Osteocyte (in vitro differentiated cells): ENCODE data around the gene GPR107. TPM values are rescaled to one million over a fixed set of nuclear protein-coding genes. Genes with fewer than 3 reads are reported as not detected.

Experiments used
- DNase-seq: peaks from one replicate; pipeline ENCODE4 v3.0.0; 2021; ENCODE audit warnings: mixed read lengths; ENCODE audit not compliant: unreplicated experiment; ENCODE audit errors: extremely low spot score
- H3K27ac Mint-ChIP-seq: one replicate; pipeline ENCODE4 v1.8.0; 2021; ENCODE audit warnings: mild to moderate bottlenecking, mixed read lengths; ENCODE audit not compliant: unreplicated experiment
- H3K27me3 Mint-ChIP-seq: one replicate; pipeline ENCODE4 v1.8.0; 2021; ENCODE audit warnings: mixed read lengths; ENCODE audit not compliant: unreplicated experiment
- H3K36me3 Mint-ChIP-seq: one replicate; pipeline ENCODE4 v1.8.0; 2021; ENCODE audit warnings: mixed read lengths; ENCODE audit not compliant: unreplicated experiment
- H3K4me1 Mint-ChIP-seq: one replicate; pipeline ENCODE4 v1.8.0; 2021; ENCODE audit warnings: mixed read lengths; ENCODE audit not compliant: unreplicated experiment
- H3K4me3 Mint-ChIP-seq: one replicate; pipeline ENCODE4 v1.8.0; 2021; ENCODE audit warnings: mild to moderate bottlenecking, moderate library complexity, mixed read lengths; ENCODE audit not compliant: unreplicated experiment
- H3K9me3 Mint-ChIP-seq: one replicate; pipeline ENCODE4 v1.8.0; 2021; ENCODE audit warnings: mixed read lengths; ENCODE audit not compliant: unreplicated experiment
- CTCF ChIP-seq: fragments of 200-600 bp; sonication (generic); IDR thresholded peaks from 2 replicates; pipeline ENCODE4 v1.5.0; 2021; ENCODE audit warnings: antibody characterized with exemption, mild to moderate bottlenecking, moderate library complexity
- total RNA-seq: library from RNA; stranded (reverse); gene quantifications from 2 replicates; pipeline ENCODE4 v1.2.1, GENCODE V29; 2021

The GPR107 gene
- total RNA-seq, 1 donor from 2014 or later: 57.0 TPM

GRCh38 chr9:130084337-130084736 is 30.6 kb downstream of the GPR107 start:
- Mint-ChIP-seq H3K27me3 (no peaks in the 10 kb centered on the region), H3K27ac (no peak overlapping the region), H3K9me3 (no peaks in the 10 kb centered on the region), H3K36me3 (peaks cover 37% of the 10 kb centered on the region), H3K4me3 (no peak overlapping the region), H3K4me1 (no peaks in the 10 kb centered on the region)
- no peak for DNase-seq
- no peak for TF ChIP-seq CTCF

DNA sequence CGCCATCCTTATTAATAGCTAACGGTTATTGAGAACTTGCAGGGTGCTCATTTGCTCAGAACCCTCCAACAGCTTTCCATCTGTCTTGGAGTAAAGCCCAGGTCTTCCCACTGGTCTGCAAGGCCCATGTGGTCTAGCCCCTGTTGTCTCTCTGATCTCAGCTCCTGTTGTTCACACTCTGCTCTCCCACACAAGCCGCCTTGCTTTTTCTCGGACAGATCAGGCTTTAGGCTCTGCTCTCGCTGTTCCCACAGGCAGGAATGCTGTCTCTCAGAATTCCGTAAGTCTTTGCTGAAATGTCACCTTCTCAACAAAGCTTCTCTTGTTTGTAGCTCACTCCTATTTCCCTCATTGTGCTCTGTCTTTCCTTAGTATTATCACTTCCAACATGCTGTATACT is 34.3 kb downstream of the GPR107 start:
- Mint-ChIP-seq H3K27ac (no peak overlapping the region), H3K9me3 (no peaks in the 10 kb centered on the region), H3K4me1 (no peaks in the 10 kb centered on the region), H3K36me3 (peaks cover 36% of the 10 kb centered on the region), H3K4me3 (no peak overlapping the region), H3K27me3 (no peaks in the 10 kb centered on the region)
- no peak for TF ChIP-seq CTCF
- no peak for DNase-seq

DNA sequence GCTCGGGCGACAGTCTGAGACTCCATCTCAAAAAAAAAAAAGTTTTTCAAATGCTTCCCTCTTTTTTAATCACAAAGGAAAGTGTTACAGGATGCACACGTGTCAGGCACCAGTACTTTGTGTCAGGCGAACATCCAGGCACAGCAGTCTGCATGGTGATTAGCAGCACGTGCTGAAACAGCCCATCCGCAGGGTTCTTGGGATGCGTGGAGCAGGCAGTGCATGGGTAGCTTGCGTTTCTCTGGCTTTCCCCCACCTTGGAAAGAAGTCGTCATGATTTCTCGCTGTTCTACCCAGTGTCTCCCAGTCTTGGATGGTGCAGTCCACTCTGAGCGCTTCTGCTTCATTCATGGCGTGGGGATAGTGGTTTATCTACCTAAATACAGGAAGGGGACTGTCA is 35.4 kb downstream of the GPR107 start:
- Mint-ChIP-seq H3K4me1 (no peaks in the 10 kb centered on the region), H3K36me3 (peaks cover 37% of the 10 kb centered on the region)

GRCh38 chr9:130090915-130091314 is 37.2 kb downstream of the GPR107 start:
- Mint-ChIP-seq H3K4me1 (no peaks in the 10 kb centered on the region), H3K36me3 (peaks cover 44% of the 10 kb centered on the region), H3K27ac (no peak overlapping the region), H3K9me3 (no peaks in the 10 kb centered on the region), H3K27me3 (no peaks in the 10 kb centered on the region), H3K4me3 (no peak overlapping the region)
- DNase-seq: no peak
- no peak for TF ChIP-seq CTCF

More for the DNA sequence above, 35.4 kb downstream of the GPR107 start:
- H3K27ac Mint-ChIP-seq: no peak overlapping the region
- DNase-seq: no peak
- H3K4me3 Mint-ChIP-seq: no peak overlapping the region
- H3K9me3 Mint-ChIP-seq: no peaks in the 10 kb centered on the region
- H3K27me3 Mint-ChIP-seq: no peaks in the 10 kb centered on the region
- no peak for TF ChIP-seq CTCF

- no peak for TF ChIP-seq CTCF
- no peak overlapping the region for H3K27ac Mint-ChIP-seq
- H3K9me3 Mint-ChIP-seq: no peaks in the 10 kb centered on the region
- no peak for DNase-seq
- no peak overlapping the region for H3K4me3 Mint-ChIP-seq
- peaks cover 37% of the 10 kb centered on the region for H3K36me3 Mint-ChIP-seq
- no peaks in the 10 kb centered on the region for H3K27me3 Mint-ChIP-seq
- no peaks in the 10 kb centered on the region for H3K4me1 Mint-ChIP-seq
Measured at GRCh38 chr9:130092910-130093309, 39.2 kb downstream of the GPR107 start.
